AG10803 (cell line): ENCODE data around the gene CX3CL1.

Experiments used
- DNase-seq: peaks from one replicate; pipeline ENCODE4 v3.0.0; 2010; ENCODE audit warnings: low read depth
- H3K4me3 ChIP-seq: 2 replicates; pipeline ENCODE4 v1.5.1; 2011; ENCODE audit warnings: mild to moderate bottlenecking, low read length, control low read depth
- TF ChIP-seq, protein P1 (sequence below): conservative IDR thresholded peaks from 2 replicates; pipeline ENCODE4 v1.5.1; 2011; ENCODE audit warnings: mild to moderate bottlenecking, low read length, control low read depth, inconsistent platforms

CX3CL1 gene

GRCh38 chr16:57409870-57410587 lies 37.7 kb downstream of the CX3CL1 start:
- DNase-seq = no peak
- no peak overlapping the region for H3K4me3 ChIP-seq
- TF ChIP-seq, protein P1, sequence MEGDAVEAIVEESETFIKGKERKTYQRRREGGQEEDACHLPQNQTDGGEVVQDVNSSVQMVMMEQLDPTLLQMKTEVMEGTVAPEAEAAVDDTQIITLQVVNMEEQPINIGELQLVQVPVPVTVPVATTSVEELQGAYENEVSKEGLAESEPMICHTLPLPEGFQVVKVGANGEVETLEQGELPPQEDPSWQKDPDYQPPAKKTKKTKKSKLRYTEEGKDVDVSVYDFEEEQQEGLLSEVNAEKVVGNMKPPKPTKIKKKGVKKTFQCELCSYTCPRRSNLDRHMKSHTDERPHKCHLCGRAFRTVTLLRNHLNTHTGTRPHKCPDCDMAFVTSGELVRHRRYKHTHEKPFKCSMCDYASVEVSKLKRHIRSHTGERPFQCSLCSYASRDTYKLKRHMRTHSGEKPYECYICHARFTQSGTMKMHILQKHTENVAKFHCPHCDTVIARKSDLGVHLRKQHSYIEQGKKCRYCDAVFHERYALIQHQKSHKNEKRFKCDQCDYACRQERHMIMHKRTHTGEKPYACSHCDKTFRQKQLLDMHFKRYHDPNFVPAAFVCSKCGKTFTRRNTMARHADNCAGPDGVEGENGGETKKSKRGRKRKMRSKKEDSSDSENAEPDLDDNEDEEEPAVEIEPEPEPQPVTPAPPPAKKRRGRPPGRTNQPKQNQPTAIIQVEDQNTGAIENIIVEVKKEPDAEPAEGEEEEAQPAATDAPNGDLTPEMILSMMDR = no peak

- TF ChIP-seq, protein P1 = no peak
- DNase-seq = no peak
- H3K4me3 ChIP-seq = no peak overlapping the region
Measured at GRCh38 chr16:57411362-57411976, 39.2 kb downstream of the CX3CL1 start.

DNA sequence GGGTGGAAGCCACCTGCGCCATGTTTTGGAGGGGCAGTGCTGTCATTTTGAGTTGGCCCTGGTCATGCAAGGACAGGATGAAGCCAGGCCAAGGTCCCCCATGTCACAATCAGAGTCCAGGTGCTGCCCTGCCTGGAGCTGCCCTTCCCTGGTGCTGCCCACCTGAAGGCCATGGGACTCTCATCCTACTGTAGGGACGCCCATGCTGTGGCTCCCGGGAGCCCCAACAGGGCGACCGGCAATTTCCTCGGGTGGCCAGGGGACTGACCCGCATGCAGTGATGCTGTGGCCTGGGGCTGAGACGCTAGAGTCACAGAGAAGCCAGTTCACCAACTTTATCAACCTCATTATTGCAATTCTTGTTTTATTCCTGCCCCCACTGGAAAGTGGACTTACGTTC lies 40.3 kb downstream of the CX3CL1 start:
- no peak for DNase-seq
- TF ChIP-seq, protein P1 = no peak
- H3K4me3 ChIP-seq = no peak overlapping the region

DNA sequence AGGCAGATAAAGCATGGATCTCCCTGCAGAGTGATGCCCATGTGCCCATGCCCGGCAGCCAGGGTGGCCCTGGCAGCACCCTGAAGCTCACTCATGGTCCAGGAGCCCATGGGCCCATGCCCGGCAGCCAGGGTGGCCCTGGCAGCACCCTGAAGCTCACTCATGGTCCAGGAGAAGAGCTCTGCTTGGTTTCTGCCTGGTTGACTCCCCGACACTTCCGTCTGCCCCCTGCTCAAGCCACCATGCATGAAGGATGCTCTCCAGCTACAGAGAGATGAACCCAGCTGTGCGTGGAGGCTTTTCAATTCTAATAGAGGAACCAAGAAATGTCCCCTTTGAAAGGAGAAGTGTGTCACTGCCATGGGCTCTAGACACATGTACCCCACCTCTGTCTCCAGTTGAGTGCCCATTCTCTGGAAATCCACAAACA lies 41.0 kb downstream of the CX3CL1 start:
- no peak overlapping the region for H3K4me3 ChIP-seq
- no peak for DNase-seq
- TF ChIP-seq, protein P1 = no peak

DNA sequence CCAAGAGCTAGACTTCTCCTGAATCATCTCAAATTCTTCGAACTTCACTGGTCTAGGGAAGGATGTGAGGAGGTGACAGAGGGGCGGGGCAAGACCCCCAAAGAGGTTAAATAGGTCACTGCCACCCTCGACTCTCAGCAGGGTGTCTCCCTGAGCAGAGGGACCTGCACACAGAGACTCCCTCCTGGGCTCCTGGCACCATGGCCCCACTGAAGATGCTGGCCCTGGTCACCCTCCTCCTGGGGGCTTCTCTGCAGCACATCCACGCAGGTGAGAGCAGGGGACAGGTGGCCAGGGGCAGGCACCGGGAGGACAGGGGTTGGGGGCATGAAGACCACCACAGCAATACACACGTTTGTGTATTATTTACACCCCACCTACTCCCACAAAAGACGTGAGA lies 41.4 kb downstream of the CX3CL1 start:
- TF ChIP-seq, protein P1 = no peak
- no peak overlapping the region for H3K4me3 ChIP-seq
- no peak for DNase-seq

- no peak for DNase-seq
- no peak overlapping the region for H3K4me3 ChIP-seq
- TF ChIP-seq, protein P1 = no peak
Measured at GRCh38 chr16:57416084-57416483, 43.8 kb downstream of the CX3CL1 start.

DNA sequence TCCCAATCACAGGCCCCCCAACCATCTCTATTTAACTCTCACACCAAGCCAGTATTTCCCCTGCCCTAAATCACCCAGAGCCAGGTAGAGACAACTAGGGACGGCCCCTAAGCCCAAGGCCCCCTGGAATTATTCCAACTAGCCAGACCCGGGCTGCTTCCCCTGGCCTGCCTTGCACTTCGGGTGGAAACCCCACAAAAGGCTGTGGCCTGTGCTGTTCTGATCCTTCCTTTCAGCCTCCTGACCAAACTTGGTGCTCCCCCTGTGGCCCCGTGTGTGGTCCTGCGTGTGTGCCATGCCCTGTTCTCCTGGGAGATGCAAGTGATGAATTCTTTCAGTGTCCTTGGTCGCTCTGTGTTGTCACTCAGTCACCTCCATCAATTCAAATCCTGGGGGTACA lies 47.2 kb downstream of the CX3CL1 start:
- TF ChIP-seq, protein P1 = no peak

More for the DNA sequence above, 47.2 kb downstream of the CX3CL1 start:
- no peak overlapping the region for H3K4me3 ChIP-seq
- no peak for DNase-seq
